Measurements from ENCODE around the gene GALNT11.

Gene GALNT11

GRCh38 chr7:151992375-151992774 is 33.1 kb upstream of the GALNT11 start:
- peak; percentile 28 to 61 for DNase-seq (ENCODE audit: low read depth in 1 of 2, low spot score in 1 of 2)
- TF ChIP-seq CTCF (IDR thresholded peaks at IDR 0.05; ENCODE audit: insufficient read depth, low read length) (peak; percentile 4), SPI1 (IDR thresholded peaks at IDR 0.05; ENCODE audit: borderline replicate concordance, low read depth) (no peak)
- H3K27me3 ChIP-seq (ENCODE audit: insufficient read depth, poor library complexity, severe bottlenecking), result peaks cover 4% of the 10 kb centered on the region
- no peak overlapping the region for H3K27ac ChIP-seq (replicated peaks)
- H3K4me3 ChIP-seq (replicated peaks; ENCODE audit: insufficient read depth, low read length), result no peak overlapping the region

- Histone ChIP-seq H3K27me3 (ENCODE audit: insufficient read depth, poor library complexity, severe bottlenecking) (peaks cover 4% of the 10 kb centered on the region), H3K27ac (replicated peaks) (no peak overlapping the region), H3K4me3 (replicated peaks; ENCODE audit: insufficient read depth, low read length) (no peak overlapping the region)
- no peak for DNase-seq (ENCODE audit: low read depth in 1 of 2, low spot score in 1 of 2)
- TF ChIP-seq GABPA (IDR thresholded peaks at IDR 0.05; ENCODE audit: low read depth), result no peak
- no peak for TF ChIP-seq REST (IDR thresholded peaks at IDR 0.05; ENCODE audit: insufficient replicate concordance, low read depth)
- TF ChIP-seq POLR2AphosphoS5 (IDR thresholded peaks at IDR 0.05; ENCODE audit: low read depth), result no peak
- TF ChIP-seq SPI1 (IDR thresholded peaks at IDR 0.05; ENCODE audit: borderline replicate concordance, low read depth), result no peak
- no peak for TF ChIP-seq CTCF (IDR thresholded peaks at IDR 0.05; ENCODE audit: insufficient read depth, low read length)
These were observed 31.3 kb upstream of the GALNT11 start for GRCh38 chr7:151993977-151994676.

GRCh38 chr7:151999424-152000090 is 25.9 kb upstream of the GALNT11 start:
- DNase-seq (ENCODE audit: low read depth in 1 of 2, low spot score in 1 of 2), result no peak
- no peak for TF ChIP-seq GABPA (IDR thresholded peaks at IDR 0.05; ENCODE audit: low read depth)
- TF ChIP-seq SPI1 (IDR thresholded peaks at IDR 0.05; ENCODE audit: borderline replicate concordance, low read depth), result no peak
- TF ChIP-seq CTCF (IDR thresholded peaks at IDR 0.05; ENCODE audit: insufficient read depth, low read length), result no peak
- no peak for TF ChIP-seq POLR2AphosphoS5 (IDR thresholded peaks at IDR 0.05; ENCODE audit: low read depth)
- no peak for TF ChIP-seq REST (IDR thresholded peaks at IDR 0.05; ENCODE audit: insufficient replicate concordance, low read depth)
- Histone ChIP-seq H3K4me3 (replicated peaks; ENCODE audit: insufficient read depth, low read length) (no peak overlapping the region), H3K27me3 (ENCODE audit: insufficient read depth, poor library complexity, severe bottlenecking) (no peaks in the 10 kb centered on the region), H3K27ac (replicated peaks) (no peak overlapping the region)
